Choroid plexus epithelial cell (primary cell): ENCODE results near the gene RAD51.

ENCODE experiments used
- DNase-seq: peaks from one replicate; pipeline ENCODE4 v3.0.0-alpha.2; 2010; ENCODE audit warnings: low read depth
- H3K4me3 ChIP-seq: 2 replicates; pipeline ENCODE4 v1.5.1; 2011; ENCODE audit warnings: low read depth, mild to moderate bottlenecking, control low read depth, low read length, moderate library complexity
- CTCF ChIP-seq: conservative IDR thresholded peaks from 2 replicates; pipeline ENCODE4 v1.5.1; 2011; ENCODE audit warnings: low read depth, mild to moderate bottlenecking, control low read depth, inconsistent platforms, low read length, moderate library complexity

Gene RAD51

GRCh38 chr15:40766906-40767837, 72.2 kb downstream of the RAD51 start:
- no peak for TF ChIP-seq CTCF
- no peak overlapping the region for H3K4me3 ChIP-seq
- DNase-seq: peak; percentile 74

GRCh38 chr15:40767838-40768500, 73.0 kb downstream of the RAD51 start:
- H3K4me3 ChIP-seq: no peak overlapping the region
- TF ChIP-seq CTCF: no peak
- DNase-seq: no peak

GRCh38 chr15:40768521-40769273, 73.7 kb downstream of the RAD51 start:
- TF ChIP-seq CTCF: no peak
- no peak for DNase-seq
- no peak overlapping the region for H3K4me3 ChIP-seq

- peak; percentile 30 for DNase-seq
- TF ChIP-seq CTCF: no peak
- no peak within 1 kb of the TSS for H3K4me3 ChIP-seq
Observed at GRCh38 chr15:40769274-40770146, 74.5 kb downstream of the RAD51 start, which contains the start of gene C15orf62. C15orf62 (plus strand) TSS chr15:40769980; CDS start chr15:40770496, 516 bp downstream.

GRCh38 chr15:40770147-40770721, 75.3 kb downstream of the RAD51 start:
- peak; percentile 20 for DNase-seq
- no peak for TF ChIP-seq CTCF
- no peak overlapping the region for H3K4me3 ChIP-seq

GRCh38 chr15:40771242-40771641, 76.3 kb downstream of the RAD51 start:
- no peak overlapping the region for H3K4me3 ChIP-seq
- no peak for TF ChIP-seq CTCF
- no peak for DNase-seq
